ENCODE measurements around the gene SH2D3C. TPM values are rescaled to one million over a fixed set of nuclear protein-coding genes. Genes with fewer than 3 reads are reported as not detected.

SH2D3C gene
- total and polyA plus RNA-seq, 9 donors, result 1.9 to 17.0 (median 4.6) TPM

DNA sequence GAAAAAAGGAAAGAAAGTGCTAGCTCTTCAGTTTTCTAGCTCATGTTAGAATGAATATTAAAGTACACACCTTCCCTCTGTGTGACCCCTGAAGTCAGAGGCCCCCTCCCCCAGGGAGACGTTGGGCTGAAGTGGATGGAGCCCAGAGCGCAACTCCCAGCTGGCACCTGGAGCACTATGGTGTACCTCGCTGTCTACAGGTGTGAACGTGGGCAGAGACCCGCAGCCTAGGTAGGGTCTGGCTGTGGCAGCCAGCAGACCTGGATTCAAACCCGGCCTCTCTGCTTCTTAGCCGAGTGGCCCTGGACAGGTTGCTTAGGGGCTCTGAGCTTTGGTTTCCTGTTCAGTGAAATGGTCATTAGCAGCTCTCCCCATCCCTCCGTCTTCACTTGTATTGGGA is 49.7 kb downstream of the SH2D3C start:
- H3K27ac ChIP-seq, result no peak overlapping the region
- DNase-seq, result no peak
- H3K4me3 ChIP-seq, result no peak overlapping the region
- no peaks in the 10 kb centered on the region for H3K36me3 ChIP-seq
- H3K4me1 ChIP-seq (ENCODE audit: insufficient read depth), result peaks cover 5% of the 10 kb centered on the region
- 80 to 86% (median 84%) methylated on average over 8 of the region's 8 CpGs for WGBS, 3 donors
- intact Hi-C loops (cut with DNase I), result loop anchor here in 2 of 4 donors (5.0 to 10.0 kb wide), 2 partner anchors 222 to 224 kb away; no protein-coding TSS in a partner anchor
- H3K9me3 ChIP-seq, result no peaks in the 10 kb centered on the region
- no peaks in the 10 kb centered on the region for H3K27me3 ChIP-seq
- no peak for TF ChIP-seq POLR2A (IDR thresholded peaks at IDR 0.05)
- TF ChIP-seq EP300 (IDR thresholded peaks at IDR 0.05), result no peak
- TF ChIP-seq, protein P1, sequence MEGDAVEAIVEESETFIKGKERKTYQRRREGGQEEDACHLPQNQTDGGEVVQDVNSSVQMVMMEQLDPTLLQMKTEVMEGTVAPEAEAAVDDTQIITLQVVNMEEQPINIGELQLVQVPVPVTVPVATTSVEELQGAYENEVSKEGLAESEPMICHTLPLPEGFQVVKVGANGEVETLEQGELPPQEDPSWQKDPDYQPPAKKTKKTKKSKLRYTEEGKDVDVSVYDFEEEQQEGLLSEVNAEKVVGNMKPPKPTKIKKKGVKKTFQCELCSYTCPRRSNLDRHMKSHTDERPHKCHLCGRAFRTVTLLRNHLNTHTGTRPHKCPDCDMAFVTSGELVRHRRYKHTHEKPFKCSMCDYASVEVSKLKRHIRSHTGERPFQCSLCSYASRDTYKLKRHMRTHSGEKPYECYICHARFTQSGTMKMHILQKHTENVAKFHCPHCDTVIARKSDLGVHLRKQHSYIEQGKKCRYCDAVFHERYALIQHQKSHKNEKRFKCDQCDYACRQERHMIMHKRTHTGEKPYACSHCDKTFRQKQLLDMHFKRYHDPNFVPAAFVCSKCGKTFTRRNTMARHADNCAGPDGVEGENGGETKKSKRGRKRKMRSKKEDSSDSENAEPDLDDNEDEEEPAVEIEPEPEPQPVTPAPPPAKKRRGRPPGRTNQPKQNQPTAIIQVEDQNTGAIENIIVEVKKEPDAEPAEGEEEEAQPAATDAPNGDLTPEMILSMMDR (IDR thresholded peaks at IDR 0.05), result no peak

DNA sequence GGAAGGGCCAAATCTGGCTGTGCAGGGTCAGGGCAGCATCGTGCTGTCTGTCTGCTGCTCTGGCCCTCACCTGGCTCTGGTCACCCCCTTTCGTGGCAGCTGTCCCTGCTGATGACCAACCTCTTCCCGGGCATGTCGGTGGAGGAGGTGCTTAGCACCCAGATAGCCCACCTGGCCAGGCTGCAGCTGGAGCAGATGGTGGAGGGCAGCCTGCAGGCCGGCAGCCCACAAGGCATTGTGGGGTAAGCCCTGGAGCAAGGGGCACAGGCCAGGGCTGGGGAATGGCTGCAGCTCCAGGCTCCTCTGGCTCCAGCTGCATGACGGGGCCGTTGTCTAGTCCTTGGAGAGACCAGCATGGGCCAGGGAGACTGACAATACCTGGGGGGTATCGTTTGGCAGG is 51.6 kb downstream of the SH2D3C start:
- Histone ChIP-seq H3K27ac (no peak overlapping the region), H3K4me1 (ENCODE audit: insufficient read depth) (peaks cover 5% of the 10 kb centered on the region), H3K4me3 (no peak overlapping the region), H3K9me3 (no peaks in the 10 kb centered on the region), H3K27me3 (no peaks in the 10 kb centered on the region), H3K36me3 (no peaks in the 10 kb centered on the region)
- WGBS, 3 donors, result 68 to 71% (median 71%) methylated on average over 8 of the region's 8 CpGs
- TF ChIP-seq POLR2A (IDR thresholded peaks at IDR 0.05), result no peak
- TF ChIP-seq, protein P1 (IDR thresholded peaks at IDR 0.05), result no peak
- TF ChIP-seq EP300 (IDR thresholded peaks at IDR 0.05), result no peak
- intact Hi-C loops (cut with DNase I), result loop anchor here in 2 of 4 donors (5.0 to 10.0 kb wide), 2 partner anchors 220 to 222 kb away; no protein-coding TSS in a partner anchor
- DNase-seq, result no peak

DNA sequence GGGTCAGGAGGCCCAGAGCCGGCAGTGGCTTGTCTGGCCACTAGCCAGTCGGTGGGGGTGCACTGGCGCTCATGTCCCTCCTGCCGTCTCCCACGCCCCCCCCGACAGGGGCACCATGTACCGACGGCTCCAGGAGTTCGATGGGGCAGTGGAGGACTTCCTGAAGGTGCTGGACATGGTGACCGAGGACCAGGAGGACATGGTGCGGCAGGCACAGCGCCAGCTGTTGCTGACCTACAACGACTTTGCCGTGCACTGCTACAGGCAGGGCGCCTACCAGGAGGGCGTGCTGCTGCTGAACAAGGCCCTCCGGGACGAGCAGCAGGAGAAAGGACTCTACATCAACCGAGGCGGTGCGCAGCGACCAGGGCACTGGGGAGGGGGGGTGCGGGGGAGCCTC is 54.5 kb downstream of the SH2D3C start:
- Histone ChIP-seq H3K36me3 (no peaks in the 10 kb centered on the region), H3K9me3 (no peaks in the 10 kb centered on the region), H3K27ac (no peak overlapping the region), H3K4me1 (ENCODE audit: insufficient read depth) (peaks cover 3% of the 10 kb centered on the region), H3K4me3 (no peak overlapping the region), H3K27me3 (no peaks in the 10 kb centered on the region)
- intact Hi-C loops (cut with DNase I), result loop anchor here in 1 of 4 donors (10.0 kb wide), 1 partner anchor 219 kb away; no protein-coding TSS in a partner anchor
- DNase-seq, result peak in 1 of 5 donors; percentile 38
- TF ChIP-seq EP300 (IDR thresholded peaks at IDR 0.05), result no peak
- no peak for TF ChIP-seq POLR2A (IDR thresholded peaks at IDR 0.05)
- TF ChIP-seq, protein P1 (IDR thresholded peaks at IDR 0.05), result no peak
- WGBS, 3 donors, result 51 to 59% (median 53%) methylated on average over 23 of the region's 23 CpGs

DNA sequence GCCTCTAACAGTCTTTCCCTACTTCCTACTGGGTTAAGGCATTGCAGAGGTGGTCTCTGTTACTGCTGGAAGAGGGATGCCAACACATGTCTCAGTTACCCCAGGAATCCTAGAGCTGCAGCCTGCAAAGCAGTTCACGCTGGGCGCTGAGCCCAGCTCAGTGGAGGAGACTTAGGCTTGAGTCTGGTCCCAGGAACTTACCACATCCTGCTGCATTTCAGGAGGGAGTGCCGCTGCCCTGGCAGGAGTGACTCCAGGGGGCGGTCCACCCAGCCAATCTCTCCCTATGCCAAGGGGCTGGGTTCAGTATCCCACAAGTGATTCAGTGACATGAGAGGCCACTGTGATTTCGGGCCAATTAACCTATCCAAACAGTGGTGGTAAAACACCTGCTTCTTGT is 55.0 kb downstream of the SH2D3C start:
- no peak for DNase-seq
- H3K9me3 ChIP-seq, result no peaks in the 10 kb centered on the region
- 86 to 91% (median 91%) methylated on average over 5 of the region's 5 CpGs for WGBS, 3 donors
- intact Hi-C loops (cut with DNase I), result loop anchor here in 1 of 4 donors (10.0 kb wide), 1 partner anchor 219 kb away; no protein-coding TSS in a partner anchor
- no peaks in the 10 kb centered on the region for H3K27me3 ChIP-seq
- H3K4me3 ChIP-seq, result no peak overlapping the region
- no peak overlapping the region for H3K27ac ChIP-seq
- H3K4me1 ChIP-seq (ENCODE audit: insufficient read depth), result peaks cover 3% of the 10 kb centered on the region
- no peak for TF ChIP-seq EP300 (IDR thresholded peaks at IDR 0.05)
- TF ChIP-seq, protein P1 (IDR thresholded peaks at IDR 0.05), result no peak
- TF ChIP-seq POLR2A (IDR thresholded peaks at IDR 0.05), result no peak
- no peaks in the 10 kb centered on the region for H3K36me3 ChIP-seq
